GM19351 (cell line): Measurements from ENCODE around the gene PIF1.

Source experiments
- ATAC-seq: cut with Tn5 transposase; IDR thresholded peaks from one replicate; pipeline ENCODE4 v1.9.1; 2021; ENCODE audit warnings: mild to moderate bottlenecking, moderate library complexity; ENCODE audit not compliant: unreplicated experiment

Gene PIF1, protein sequence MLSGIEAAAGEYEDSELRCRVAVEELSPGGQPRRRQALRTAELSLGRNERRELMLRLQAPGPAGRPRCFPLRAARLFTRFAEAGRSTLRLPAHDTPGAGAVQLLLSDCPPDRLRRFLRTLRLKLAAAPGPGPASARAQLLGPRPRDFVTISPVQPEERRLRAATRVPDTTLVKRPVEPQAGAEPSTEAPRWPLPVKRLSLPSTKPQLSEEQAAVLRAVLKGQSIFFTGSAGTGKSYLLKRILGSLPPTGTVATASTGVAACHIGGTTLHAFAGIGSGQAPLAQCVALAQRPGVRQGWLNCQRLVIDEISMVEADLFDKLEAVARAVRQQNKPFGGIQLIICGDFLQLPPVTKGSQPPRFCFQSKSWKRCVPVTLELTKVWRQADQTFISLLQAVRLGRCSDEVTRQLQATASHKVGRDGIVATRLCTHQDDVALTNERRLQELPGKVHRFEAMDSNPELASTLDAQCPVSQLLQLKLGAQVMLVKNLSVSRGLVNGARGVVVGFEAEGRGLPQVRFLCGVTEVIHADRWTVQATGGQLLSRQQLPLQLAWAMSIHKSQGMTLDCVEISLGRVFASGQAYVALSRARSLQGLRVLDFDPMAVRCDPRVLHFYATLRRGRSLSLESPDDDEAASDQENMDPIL

DNA sequence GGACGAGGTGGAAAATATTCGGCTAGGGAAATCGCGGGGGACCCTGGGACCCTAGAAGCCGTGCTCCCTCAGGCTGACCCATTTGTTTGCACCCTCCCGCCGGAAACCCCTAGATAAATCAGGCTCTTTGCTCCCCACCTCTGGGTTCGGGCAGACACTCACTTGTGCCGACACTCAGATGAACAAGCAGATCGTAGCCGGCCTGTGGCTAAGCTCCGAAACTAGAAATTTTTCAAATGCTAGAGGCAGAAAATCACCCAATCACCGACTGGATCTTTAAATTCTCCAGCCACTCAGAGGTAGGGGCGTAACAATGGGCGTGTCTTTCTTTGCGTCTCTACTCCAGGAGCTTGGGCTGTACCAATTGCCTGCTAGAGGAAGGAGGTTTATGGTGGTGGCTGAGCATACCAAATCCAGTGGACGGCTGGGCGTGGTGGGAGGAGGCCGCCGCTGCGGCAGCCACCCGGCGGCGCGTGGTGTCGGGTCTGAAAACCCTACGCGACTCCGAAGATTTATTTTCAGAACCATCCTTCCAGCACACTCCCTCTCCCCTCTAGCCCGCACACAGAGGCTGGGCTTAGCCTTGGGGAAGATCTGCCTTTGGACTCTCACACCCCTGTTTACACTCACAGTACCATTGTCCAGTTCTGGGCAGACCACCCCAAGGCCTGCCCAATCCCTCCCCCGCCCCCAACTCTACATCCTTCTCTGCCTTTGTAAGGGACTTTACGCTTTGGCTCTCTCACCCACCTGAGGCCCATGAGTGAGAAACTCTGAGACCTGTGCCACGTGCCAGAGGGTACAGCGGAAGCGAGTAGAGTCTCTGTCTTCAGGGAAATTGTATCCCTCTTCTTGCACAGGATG is at the start of gene PIF1:
TSS of gene PIF1 (minus strand) at position 217 of the 864 bp plus-strand sequence. CDS start 1,312 bp downstream, outside the sequence.
- ATAC-seq = peak; percentile 83

DNA sequence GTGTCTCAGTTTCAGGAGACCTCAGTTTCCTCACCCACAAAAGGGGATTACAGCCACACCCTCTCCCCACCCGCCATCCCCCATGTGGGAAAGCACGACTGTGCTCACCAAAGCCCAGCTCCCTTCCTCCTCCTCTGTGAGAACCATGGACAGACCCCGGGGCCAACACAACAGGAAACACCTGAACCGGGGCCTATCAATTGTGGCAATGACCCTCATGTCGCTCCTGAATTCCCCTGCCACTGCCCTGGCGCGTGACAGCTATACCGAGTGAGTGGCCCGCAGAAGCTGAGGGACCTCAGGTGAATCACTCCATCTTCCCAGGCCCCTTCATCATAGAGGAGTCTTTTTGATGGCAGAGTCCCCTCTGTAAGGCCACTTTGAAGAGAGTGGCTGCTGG is 44.9 kb upstream of the PIF1 start:
- ATAC-seq = no peak

DNA sequence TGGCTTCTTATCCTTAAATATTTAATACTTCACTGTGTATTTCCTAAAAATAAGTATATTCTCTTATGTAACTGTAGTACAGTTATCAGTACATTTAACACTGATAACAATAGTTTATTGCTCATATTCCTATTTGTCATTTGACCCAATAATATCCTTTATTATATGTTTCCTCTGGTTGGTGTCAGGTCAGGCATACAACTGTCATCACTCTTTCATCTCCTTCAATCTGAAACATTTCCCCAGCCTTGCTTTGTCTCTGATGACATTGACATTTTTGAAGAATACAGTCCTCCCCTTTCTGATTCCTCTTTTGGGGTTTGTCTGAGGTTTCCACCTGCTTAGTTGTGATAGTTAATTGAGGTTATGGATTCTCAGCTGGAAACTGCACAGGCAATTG is 44.1 kb upstream of the PIF1 start:
- ATAC-seq = no peak

DNA sequence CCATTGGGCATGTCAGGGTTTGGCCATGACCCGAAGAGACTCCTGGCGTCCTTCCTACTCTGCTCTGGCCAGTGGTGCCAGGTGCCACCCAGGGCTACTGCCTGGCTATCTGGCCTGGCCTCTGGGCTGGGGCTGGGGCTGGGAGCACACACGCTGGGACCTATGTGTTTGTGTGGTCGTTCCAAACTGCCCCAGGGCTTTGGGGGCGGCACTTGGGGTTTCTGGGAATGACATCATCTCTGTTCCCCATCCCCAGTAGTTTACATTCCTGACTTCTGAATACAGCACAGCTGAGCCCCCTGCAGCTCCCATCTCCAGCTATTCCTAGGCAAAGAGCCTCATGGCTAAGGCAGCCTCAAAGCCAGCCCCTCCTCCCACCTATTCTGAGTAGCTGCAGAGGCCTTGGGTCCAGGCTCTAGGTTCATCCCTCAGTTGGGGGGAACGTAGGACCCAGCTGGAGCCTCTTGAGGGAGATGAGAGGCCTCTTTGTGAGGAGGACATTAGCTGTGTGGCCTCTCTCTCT is 40.6 kb upstream of the PIF1 start:
- no peak for ATAC-seq

DNA sequence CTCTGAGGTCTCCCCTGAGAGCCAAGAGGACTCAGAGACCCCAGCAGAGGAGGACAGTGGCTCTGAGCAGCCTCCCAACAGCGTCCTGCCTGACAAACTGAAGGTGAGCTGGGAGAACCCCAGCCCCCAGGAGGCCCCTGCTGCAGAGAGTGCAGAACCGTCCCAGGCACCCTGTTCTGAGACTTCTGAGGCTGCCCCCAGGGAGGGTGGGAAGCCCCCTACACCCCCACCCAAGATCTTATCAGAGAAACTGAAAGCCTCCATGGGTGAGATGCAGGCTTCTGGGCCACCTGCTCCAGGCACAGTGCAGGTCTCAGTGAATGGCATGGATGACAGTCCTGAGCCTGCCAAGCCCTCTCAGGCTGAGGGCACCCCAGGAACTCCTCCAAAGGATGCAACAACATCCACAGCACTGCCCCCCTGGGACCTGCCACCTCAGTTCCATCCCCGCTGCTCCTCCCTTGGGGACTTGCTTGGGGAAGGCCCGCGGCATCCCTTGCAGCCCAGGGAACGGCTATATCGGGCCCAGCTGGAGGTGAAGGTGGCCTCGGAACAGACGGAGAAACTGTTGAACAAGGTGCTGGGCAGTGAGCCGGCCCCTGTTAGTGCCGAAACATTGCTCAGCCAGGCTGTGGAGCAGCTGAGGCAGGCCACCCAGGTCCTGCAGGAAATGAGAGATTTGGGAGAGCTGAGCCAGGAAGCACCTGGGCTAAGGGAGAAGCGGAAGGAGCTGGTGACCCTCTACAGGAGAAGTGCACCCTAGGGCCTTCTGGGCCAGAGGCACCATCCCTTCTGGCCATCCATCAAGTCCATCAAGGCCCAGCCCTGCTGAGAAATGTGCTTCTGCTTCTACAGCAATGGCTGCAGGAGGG is 39.9 kb upstream of the PIF1 start:
- no peak for ATAC-seq

DNA sequence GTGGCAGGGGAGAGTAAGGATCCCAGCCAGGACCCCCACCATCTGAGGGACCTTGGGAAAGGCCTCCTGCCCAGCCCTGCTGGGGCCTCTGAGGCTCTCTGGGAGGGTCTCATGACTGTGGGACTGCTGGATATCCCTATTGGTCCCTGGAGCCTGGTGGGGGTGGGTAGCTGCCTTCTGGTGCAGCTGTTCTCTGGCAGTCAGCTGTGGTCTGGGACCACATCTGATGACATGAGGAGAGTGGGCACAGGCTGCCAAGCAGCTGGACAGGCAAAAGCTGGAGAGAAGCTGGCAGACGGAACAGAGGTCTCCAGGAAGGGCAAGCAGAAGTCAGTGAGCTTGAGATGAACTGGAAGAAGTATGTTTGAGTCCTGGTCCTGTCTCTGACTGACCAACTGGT is 38.6 kb upstream of the PIF1 start:
- ATAC-seq = no peak

DNA sequence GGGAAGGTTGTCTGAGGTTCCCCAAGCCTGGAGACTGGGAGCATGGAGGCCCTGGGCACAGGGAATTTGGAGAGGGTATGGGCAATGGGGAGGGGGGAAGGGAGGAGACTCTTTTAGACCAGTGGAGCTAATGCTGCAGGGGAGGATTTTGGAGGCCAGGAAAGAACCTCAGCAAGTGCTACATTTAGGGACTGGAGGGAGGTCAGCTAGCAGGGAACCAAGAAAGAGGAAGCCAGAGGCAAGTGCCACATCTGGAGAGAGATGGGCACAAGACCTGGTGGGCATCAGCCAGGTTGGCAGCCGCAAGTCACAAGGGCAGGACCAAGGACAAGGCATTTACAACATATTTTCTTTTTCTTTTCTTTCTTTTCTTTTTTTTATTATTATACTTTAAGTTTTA is 37.0 kb upstream of the PIF1 start:
- ATAC-seq = no peak

DNA sequence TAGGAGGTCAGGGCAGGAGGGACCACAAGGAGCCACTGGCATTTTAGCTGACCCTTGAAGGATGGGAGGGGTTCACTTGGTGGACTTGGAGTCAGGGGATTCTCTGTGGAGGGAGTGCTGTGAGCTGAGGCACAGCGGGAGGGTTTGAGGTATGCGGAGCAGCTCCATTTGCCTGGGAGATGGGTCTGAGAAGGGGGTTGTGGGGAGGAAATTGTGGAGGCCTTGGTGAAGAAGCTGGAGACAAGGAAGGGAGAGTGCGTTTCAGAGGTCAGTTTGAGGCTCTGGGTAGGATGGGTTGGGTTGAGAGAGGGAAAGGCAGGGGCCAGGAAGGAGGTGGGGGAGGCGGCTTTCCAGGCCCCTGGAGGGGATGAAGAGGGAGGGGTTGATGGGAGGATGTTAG is 36.5 kb upstream of the PIF1 start:
- no peak for ATAC-seq

DNA sequence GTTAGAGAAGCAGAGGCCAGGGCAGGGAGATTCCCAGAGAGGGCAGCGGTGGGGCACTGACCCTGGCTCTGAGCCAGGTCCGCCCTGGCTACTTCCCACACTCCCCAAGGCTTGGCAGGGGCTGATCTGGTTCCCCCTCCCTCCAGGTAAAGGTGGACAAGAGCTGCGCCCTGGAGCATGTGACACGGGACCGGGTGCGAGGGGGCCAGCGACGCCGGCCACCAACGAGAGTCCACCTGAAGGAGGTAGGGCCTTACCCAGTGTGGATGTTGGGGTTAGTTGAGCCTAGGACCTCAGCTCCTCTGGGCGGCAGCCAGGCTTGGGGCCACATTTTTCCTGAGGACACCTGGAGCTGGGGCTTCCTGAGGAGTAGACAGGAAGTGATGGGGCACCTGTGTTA is 35.9 kb upstream of the PIF1 start:
- ATAC-seq = no peak

DNA sequence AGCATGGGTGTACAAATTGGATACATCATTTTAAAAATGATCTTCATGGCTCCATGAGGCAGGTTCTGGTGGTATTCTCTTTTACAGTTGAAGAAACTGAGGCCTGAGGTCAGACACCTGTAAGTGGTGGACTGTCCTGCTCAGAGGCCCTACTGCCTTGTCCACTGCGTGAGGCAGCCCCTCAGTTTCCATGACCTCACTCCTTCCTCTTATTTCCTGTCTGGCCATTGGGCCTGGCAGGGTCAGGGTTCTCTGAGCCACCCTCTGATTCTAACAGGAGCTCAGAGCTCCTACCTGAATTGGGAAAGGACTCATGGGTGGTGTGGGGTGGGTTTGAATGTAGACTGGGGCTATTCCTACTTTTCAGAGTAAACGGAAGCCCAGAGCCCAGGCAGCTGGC is 33.8 kb upstream of the PIF1 start:
- no peak for ATAC-seq

DNA sequence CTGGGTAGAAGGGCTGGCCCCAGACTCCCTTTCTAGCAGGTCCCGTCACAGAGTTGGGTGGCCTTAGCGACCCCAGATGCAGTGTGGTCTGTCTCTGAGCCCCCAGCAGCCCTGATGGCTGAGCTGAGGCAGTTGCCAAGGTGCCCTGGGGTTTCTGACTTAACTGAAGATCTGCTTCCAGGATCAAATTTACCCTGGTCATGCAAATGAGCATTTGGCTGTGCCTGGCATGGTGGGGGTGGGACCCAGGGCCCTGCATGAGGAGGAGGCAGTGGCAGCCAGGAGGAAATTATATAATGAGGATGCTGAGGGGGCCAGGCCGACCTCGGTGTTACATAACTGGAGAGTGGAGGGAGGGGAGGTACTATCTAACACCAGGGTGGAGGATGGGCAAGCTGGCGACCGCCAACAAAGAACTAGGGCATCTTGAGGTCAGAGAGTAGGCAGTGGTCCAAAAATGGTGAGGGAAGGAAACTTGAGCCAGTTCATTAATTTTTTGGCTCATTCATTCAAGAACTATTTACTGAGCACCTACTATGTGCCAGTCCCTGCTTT is 32.7 kb upstream of the PIF1 start:
- no peak for ATAC-seq

DNA sequence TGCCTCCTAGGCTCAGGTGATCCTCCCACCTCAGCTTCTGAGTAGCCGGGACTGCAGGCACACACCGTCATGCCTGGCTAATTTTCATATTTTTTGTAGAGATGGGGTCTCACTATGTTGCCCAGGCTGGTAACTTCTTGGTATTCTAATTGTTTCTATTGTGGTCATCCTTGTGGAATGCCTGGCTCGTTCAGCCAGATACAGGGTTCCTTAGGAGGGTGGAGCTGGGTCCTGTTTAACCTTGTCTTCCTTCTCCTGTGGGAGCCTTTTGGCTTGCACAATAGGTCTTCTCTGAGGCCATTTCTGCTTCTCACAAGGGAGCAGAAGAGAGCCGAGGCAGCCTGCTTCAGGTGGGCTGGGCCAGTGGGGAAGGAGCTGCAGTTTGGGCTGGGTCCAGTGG is 32.0 kb upstream of the PIF1 start:
- ATAC-seq = no peak

DNA sequence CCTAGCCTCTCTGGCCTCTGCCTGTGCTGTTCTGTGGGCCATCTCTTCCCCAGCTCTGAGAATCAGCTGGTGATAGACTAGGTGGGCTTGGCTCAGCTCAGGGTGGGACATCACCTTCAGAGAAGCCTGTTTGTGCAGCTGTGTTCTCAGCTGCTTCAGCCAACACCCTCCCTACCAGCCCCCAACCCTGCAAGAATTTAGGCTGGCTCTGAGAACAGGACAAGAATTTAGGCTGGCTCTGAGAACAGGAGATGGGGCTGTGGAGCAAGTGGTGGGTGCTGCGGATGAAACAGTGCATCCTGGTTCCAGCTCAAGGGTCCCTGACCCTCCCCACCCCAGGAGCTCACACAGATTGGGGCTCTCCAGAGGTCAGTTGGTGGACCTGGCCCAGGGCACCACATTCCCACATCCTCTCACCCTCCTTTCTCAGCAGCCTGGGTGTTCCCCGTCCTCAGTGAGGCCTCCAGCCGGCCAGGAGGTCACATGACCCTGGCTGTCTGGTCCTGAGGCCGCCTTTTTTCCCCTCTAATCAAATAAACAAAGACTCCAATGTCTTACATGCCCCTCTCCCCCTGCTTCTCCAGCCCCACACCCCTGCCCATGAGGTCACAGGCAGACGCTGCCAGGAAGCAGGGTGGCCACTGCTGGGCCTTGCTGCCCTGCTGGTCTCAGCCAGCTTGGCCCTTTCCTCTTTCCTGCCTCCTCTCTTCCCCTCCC is 31.1 kb upstream of the PIF1 start:
- ATAC-seq = no peak

DNA sequence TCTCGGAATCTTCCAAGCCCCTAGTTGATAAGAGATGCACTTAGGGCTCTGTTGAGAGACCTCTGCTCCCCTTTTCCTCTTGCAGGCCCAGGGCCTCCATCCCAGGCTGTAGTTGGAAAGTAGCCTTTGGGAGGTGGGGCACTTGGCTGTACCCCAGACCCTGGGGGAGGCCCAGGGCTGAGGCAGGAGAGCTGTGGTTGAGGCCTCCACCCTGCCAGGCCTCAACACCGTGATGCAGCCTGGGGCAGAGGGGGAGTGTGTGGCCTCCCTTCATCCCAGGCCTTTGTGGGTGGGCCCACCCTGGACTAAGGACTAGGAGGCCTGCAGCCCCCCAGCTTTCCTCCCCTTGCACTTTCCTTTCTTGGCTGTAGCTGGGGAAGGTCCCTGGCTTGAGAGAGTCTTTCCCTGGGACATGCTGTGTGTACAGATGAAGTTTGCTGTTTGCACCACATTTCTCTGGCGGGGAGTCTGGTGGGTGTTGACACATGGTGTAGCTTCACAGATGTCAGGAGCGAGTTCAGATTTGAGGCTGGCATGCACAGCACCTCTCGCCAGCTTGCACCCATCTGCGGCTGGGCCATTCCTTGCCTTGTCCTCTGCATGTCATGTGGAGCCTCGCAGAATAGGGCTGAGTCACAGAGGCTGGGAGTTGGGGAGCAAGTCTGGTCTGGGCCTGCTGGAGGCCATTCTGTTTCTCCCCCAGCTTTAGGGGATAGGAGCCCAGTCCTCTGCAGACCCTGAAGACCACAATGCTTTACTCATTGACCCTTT is 29.9 kb upstream of the PIF1 start:
- no peak for ATAC-seq

DNA sequence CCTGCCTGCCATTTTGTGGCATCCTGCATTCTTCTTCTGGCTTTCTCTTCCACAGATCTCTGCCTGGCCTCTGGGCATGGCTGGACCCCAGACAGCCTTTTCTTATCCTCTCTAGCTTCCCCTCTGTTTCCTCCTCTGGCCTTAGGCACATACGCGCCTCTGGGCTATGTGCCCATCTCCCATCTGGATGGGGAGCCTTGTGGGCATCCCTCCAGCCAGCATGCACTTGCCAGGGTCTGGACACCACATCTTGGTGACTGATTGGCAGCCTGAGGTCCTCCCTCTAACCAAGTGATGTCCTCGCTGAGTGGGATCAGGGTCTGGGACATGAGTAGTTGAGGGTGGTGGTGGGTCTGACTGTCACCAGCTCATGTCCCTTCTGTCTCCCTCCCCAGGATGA is 29.1 kb upstream of the PIF1 start:
- no peak for ATAC-seq

DNA sequence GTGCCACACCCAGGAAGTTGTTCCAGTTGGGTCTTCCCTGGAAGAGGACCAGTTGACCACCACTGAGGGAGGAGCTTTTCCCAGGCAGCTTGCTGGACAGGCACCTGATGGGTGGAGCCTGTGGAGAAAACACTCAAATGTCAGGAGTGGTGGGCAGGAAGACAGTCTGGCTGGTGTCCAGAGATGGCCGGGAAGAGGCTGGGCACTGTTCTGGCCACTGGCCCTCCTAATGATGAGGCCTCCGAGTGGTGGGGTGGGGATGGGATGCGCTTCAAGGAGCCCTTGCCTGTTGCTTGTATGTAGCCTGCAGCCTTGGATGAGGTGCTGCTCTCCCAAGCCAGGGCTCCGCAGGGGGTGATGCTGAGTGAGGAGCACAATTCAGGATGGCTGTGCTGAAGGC is 28.6 kb upstream of the PIF1 start:
- no peak for ATAC-seq

DNA sequence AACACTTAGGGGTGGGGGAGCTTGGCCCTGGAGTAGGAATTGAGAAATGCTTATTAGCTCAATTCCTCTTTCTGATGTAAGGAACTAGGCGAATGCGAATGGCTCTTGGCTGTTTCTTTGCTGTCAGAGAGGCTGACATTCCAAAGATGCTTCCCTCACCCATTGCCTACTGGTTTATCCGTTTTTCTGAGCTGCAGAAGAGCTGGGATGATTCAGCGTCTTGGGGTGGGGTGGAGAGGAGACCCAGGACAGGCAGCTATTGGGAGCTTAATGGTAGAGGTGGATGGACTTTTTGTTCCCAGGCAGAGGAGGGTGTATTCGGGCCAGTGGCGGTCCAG is 26.0 kb upstream of the PIF1 start:
- ATAC-seq = no peak

DNA sequence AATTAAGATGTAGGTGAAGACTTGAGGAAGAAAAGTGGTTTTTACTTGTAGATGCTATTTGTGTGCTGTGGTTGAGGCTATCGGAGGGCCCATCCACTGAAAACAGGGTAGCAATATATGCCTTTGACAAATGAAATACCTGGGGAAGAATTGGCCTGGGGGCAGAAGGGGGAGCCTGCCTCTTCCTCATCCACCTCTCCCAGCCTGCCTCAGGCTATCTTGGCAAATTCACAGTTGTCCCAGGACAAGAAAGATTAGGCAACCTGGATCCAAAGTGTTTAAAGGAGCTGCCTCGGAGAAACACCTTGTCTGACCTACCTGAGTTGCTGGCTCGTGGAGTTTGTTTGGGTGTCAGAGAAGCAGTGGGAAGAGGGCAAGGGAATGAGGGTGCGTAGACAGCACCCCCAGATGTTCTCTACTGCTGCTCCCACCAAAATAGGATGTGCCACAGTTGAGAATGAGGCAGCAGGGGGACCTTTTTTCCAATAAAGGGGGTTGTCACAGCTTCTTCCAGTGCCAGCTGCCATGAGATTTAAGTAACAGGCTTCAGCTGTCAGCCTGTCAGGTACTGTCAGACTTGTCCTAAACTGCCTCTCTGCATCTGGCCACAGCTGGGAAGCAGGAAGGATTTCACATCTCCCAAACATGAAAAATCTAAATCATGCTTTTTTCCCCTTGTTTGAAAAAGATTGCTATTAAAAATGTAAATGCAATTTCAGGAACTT is 25.5 kb upstream of the PIF1 start:
- ATAC-seq = no peak
